A549 (cell line): ENCODE measurements around the gene PDE4D. TPM values are rescaled to one million over a fixed set of nuclear protein-coding genes. Genes with fewer than 3 reads are reported as not detected.
A peak's percentile ranks its signal among the peaks of the same experiment; 100 is the strongest.

Source experiments
- ATAC-seq, 2 experiments: fragments of 200-7000 bp in 1 of 2; fragments of >200 bp in 1 of 2; cut with Nextera tagmentation in 1 of 2; cut with Tn5 transposase in 1 of 2; 3 replicates each; pipeline versions ENCODE4 v1.8.0 to v1.9.1; 2018 to 2020; ENCODE audit warnings: mild to moderate bottlenecking in 1 of 2, moderate library complexity in 1 of 2
- CTCF ChIA-PET: fragments of 300-600 bp; sonication (Branson Sonifier 250); formaldehyde crosslinking; extraction: SDS; loops from one replicate; lab custom pipeline; 2021; ENCODE audit warnings: antibody characterized with exemption, inconsistent platforms; lab: Yijun Ruan, JAX
- POLR2A ChIA-PET: fragments of 350-600 bp; formaldehyde crosslinking; extraction: SDS; loops from one replicate; lab custom pipeline; 2021; ENCODE audit warnings: antibody characterized with exemption, inconsistent platforms; lab: Yijun Ruan, JAX
- DNase-seq, 2 experiments: peaks; one replicate each; pipeline versions ENCODE4 v3.0.0 to v3.0.0-alpha.2; 2011 to 2016; ENCODE audit warnings: low read depth in 1 of 2, low spot score in 1 of 2
- FAIRE-seq: peaks from 2 replicates; lab custom pipeline; 2011; peaks lifted over from hg19 to GRCh38; lab: Jason Lieb, UNC
- H3K27ac ChIP-seq, 2 experiments: fragments of >200 bp; sonication (Bioruptor Twin); formaldehyde crosslinking; 3 replicates each; pipeline ENCODE4 v1.5.1; 2016 to 2017
- H3K4me1 ChIP-seq: fragments of >200 bp; sonication (Bioruptor Twin); formaldehyde crosslinking; 3 replicates; pipeline ENCODE4 v1.6.1; 2016
- H3K4me2 ChIP-seq: fragments of >200 bp; sonication (Bioruptor Twin); formaldehyde crosslinking; 3 replicates; pipeline ENCODE4 v1.6.1; 2016
- H3K4me3 ChIP-seq: fragments of >200 bp; sonication (Bioruptor Twin); formaldehyde crosslinking; 3 replicates; pipeline ENCODE4 v1.5.1; 2016
- H3K9me3 ChIP-seq: fragments of >200 bp; sonication (Bioruptor Twin); formaldehyde crosslinking; 3 replicates; pipeline ENCODE4 v1.6.1; 2016
- CHD2 ChIP-seq: fragments of 150-350 bp; IDR thresholded peaks from 2 replicates; pipeline ENCODE4 v1.6.1; 2014; ENCODE audit warnings: low read length; ENCODE audit not compliant: partially characterized antibody
- CHD4 ChIP-seq: fragments of 200-600 bp; sonication (generic); IDR thresholded peaks from 2 replicates; pipeline ENCODE4 v1.6.1; 2016; ENCODE audit warnings: antibody characterized with exemption, mild to moderate bottlenecking, borderline replicate concordance
- EHF ChIP-seq: fragments of 250-450 bp; sonication (Bioruptor Pico); IDR thresholded peaks from 2 replicates; pipeline ENCODE4 v1.5.0; 2020; ENCODE audit warnings: mild to moderate bottlenecking
- EP300 ChIP-seq, 2 experiments: fragments of >200 bp; sonication (Bioruptor Twin); formaldehyde crosslinking; IDR thresholded peaks; 2 replicates in 1 of 2; 3 replicates in 1 of 2; pipeline ENCODE4 v1.6.1; 2016 to 2017
- FOSL2 ChIP-seq, 2 experiments: fragments of 450-650 bp in 1 of 2; fragments of >200 bp in 1 of 2; sonication (Bioruptor Twin) in 1 of 2; formaldehyde crosslinking; IDR thresholded peaks; 2 replicates each; pipeline versions ENCODE4 v1.5.0 to v1.6.1; 2016 to 2020; ENCODE audit warnings: mild to moderate bottlenecking in 1 of 2, moderate library complexity in 1 of 2
- HDAC2 ChIP-seq: fragments of 200-600 bp; sonication (generic); IDR thresholded peaks from 2 replicates; pipeline ENCODE4 v1.6.1; 2016
- HOXA7 ChIP-seq: fragments of 250-450 bp; sonication (Bioruptor Pico); IDR thresholded peaks from 2 replicates; pipeline ENCODE4 v1.5.0; 2020; ENCODE audit warnings: mild to moderate bottlenecking, moderate library complexity
- HOXB5 ChIP-seq: fragments of 250-450 bp; sonication (Bioruptor Pico); IDR thresholded peaks from 2 replicates; pipeline ENCODE4 v1.5.0; 2020; ENCODE audit warnings: mild to moderate bottlenecking, moderate library complexity
- JUN ChIP-seq, 2 experiments: fragments of >200 bp; sonication (Bioruptor Twin); formaldehyde crosslinking; IDR thresholded peaks; 2 replicates in 1 of 2; 3 replicates in 1 of 2; pipeline ENCODE4 v1.6.1; 2016 to 2017
- JUNB ChIP-seq: fragments of >200 bp; sonication (Bioruptor Twin); formaldehyde crosslinking; IDR thresholded peaks from 2 replicates; pipeline ENCODE4 v1.6.1; 2016
- MAFK ChIP-seq: fragments of 450-650 bp; IDR thresholded peaks from 2 replicates; pipeline ENCODE4 v1.6.1; 2014; ENCODE audit not compliant: partially characterized antibody
- MAZ ChIP-seq: fragments of 150-350 bp; IDR thresholded peaks from 2 replicates; pipeline ENCODE4 v1.6.1; 2014; ENCODE audit warnings: antibody characterized with exemption, low read depth, low read length, borderline replicate concordance
- NFE2L2 ChIP-seq: fragments of 150-350 bp; conservative IDR thresholded peaks from 2 replicates; pipeline ENCODE4 v1.6.1; 2014; ENCODE audit warnings: low read length
- NPAS2 ChIP-seq: fragments of 250-450 bp; sonication (Bioruptor Pico); IDR thresholded peaks from 2 replicates; pipeline ENCODE4 v1.8.0; 2022; ENCODE audit warnings: mild to moderate bottlenecking, moderate library complexity, borderline replicate concordance
- NR3C1 ChIP-seq: fragments of >200 bp; sonication (Bioruptor Twin); formaldehyde crosslinking; IDR thresholded peaks from 3 replicates; pipeline ENCODE4 v1.6.1; 2017
- PHF8 ChIP-seq: fragments of 200-600 bp; sonication (generic); IDR thresholded peaks from 2 replicates; pipeline ENCODE4 v1.6.1; 2016; ENCODE audit warnings: low read depth, mild to moderate bottlenecking, antibody characterized with exemption, moderate library complexity, borderline replicate concordance
- POLR2A ChIP-seq: IDR thresholded peaks from 2 replicates; pipeline ENCODE4 v1.6.1; 2012; ENCODE audit warnings: mild to moderate bottlenecking, low read length
- POLR2AphosphoS2 ChIP-seq: conservative IDR thresholded peaks from 2 replicates; pipeline ENCODE4 v1.6.1; 2012; ENCODE audit warnings: low read length, improper control_type of control experiment, inconsistent platforms
- RARB ChIP-seq: fragments of 250-450 bp; sonication (Bioruptor Pico); IDR thresholded peaks from 2 replicates; pipeline ENCODE4 v1.8.0; 2021; ENCODE audit warnings: mild to moderate bottlenecking, moderate library complexity
- RNF2 ChIP-seq: fragments of 200-600 bp; sonication (generic); IDR thresholded peaks from 2 replicates; pipeline ENCODE4 v1.6.1; 2016; ENCODE audit warnings: low read depth, mild to moderate bottlenecking, antibody characterized with exemption, moderate library complexity, borderline replicate concordance
- SMC3 ChIP-seq: fragments of >200 bp; sonication (Bioruptor Twin); formaldehyde crosslinking; IDR thresholded peaks from 3 replicates; pipeline ENCODE4 v1.6.1; 2018; ENCODE audit warnings: inconsistent platforms
- SREBF2 ChIP-seq: fragments of 450-650 bp; IDR thresholded peaks from 2 replicates; pipeline ENCODE4 v1.6.1; 2014; ENCODE audit warnings: mild to moderate bottlenecking, moderate library complexity
- ZC3H11A ChIP-seq: fragments of 450-650 bp; IDR thresholded peaks from 2 replicates; pipeline ENCODE4 v1.6.1; 2014; ENCODE audit warnings: antibody characterized with exemption, mild to moderate bottlenecking
- ZFP36 ChIP-seq: fragments of 450-650 bp; IDR thresholded peaks from 2 replicates; pipeline ENCODE4 v1.6.1; 2014; ENCODE audit warnings: borderline replicate concordance; ENCODE audit not compliant: partially characterized antibody
- ZNF302 ChIP-seq: fragments of 250-450 bp; sonication (Bioruptor Pico); IDR thresholded peaks from 2 replicates; pipeline ENCODE4 v1.9.0; 2021; ENCODE audit warnings: inconsistent platforms, mild to moderate bottlenecking, moderate library complexity
- ZSCAN20 ChIP-seq: fragments of 250-450 bp; sonication (Bioruptor Pico); IDR thresholded peaks from 2 replicates; pipeline ENCODE4 v1.8.0; 2022; ENCODE audit warnings: mild to moderate bottlenecking, moderate library complexity
- WGBS: methylation state at CpG from one replicate; pipeline ENCODE4 v1.1.6; 2017; ENCODE audit errors: missing lambda C conversion rate; 5-methylcytosine and 5-hydroxymethylcytosine counted together
- polyA plus RNA-seq, 4 experiments: library from polyadenylated mRNA; depleted of rRNA in 3 of 4; stranded (reverse); fragments of >200 nt; fragmentation: RNase III in 1 of 4; extraction: RNeasy Plus Mini Kit Qiagen cat#74134 plus additional on column Dnase treatment in 1 of 4; gene quantifications; 2 replicates in 3 of 4; 3 replicates in 1 of 4; pipeline ENCODE4 v1.2.3, GENCODE V29; 2011 to 2017
- TF ChIP-seq, protein P1 (sequence below): fragments of 150-350 bp; IDR thresholded peaks from 2 replicates; pipeline ENCODE4 v1.6.1; 2014; ENCODE audit warnings: low read depth, mild to moderate bottlenecking, low read length
- TF ChIP-seq, protein P2 (sequence below): fragments of 450-650 bp; IDR thresholded peaks from 2 replicates; pipeline ENCODE4 v1.6.1; 2014; ENCODE audit warnings: antibody characterized with exemption
- TF ChIP-seq, protein P3 (sequence below): IDR thresholded peaks from 2 replicates; pipeline ENCODE4 v1.6.1; 2012
- TF ChIP-seq, protein P4 (sequence below): fragments of >200 bp; sonication (Bioruptor Twin); formaldehyde crosslinking; IDR thresholded peaks from 3 replicates; pipeline ENCODE4 v1.5.1; 2016
- TF ChIP-seq, protein P5 (sequence below): fragments of >200 bp; sonication (Bioruptor Twin); formaldehyde crosslinking; IDR thresholded peaks from 3 replicates; pipeline ENCODE4 v1.6.1; 2016

Gene PDE4D
- polyA plus RNA-seq, 2 of the 4 experiments (the other 2 are of a cell fraction), result 74.0 to 213 TPM

DNA sequence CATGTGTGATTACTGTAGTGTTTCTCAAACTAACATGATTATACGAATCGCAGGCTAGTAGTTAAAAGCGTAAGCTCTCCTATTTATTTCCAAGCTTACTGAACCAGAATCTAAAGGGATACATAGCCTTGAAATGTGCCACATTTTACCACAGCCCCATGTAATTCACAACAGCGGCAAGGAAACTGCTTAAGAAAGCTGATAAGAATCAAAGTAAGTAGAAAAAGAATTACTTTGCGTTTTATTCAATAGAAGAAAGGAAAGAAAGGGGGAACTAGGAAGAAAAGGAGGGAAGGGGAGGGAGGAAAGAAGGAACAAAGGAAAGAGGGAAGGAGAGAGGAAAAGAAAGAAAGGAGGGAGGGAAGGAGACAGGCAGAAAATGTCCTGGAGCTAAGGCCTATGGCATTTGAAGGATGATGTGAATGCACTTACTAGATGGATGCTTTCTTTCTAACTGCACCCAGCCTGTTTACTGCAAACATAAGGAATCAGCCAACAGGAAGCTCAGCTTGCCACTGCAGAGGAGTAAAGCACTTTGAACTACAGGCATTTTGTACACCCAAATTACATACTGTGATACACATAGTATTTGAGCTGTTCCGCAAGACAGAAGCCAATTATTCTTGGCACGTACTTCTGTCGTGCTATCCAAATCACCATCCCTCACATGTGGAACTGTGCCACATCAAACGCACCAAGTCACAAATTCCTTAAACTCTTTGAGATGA is 789.0 kb downstream of the PDE4D start (continued):
- TF ChIP-seq, protein P1, sequence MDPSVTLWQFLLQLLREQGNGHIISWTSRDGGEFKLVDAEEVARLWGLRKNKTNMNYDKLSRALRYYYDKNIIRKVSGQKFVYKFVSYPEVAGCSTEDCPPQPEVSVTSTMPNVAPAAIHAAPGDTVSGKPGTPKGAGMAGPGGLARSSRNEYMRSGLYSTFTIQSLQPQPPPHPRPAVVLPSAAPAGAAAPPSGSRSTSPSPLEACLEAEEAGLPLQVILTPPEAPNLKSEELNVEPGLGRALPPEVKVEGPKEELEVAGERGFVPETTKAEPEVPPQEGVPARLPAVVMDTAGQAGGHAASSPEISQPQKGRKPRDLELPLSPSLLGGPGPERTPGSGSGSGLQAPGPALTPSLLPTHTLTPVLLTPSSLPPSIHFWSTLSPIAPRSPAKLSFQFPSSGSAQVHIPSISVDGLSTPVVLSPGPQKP, result no peak
- TF ChIP-seq JUNB (peak; percentile 45; the same call in 1 of the 2 replicates), EHF (CRISPR knock-in tag) (peak; percentile 89), HOXA7 (peak; percentile 56; the same call in 1 of the 2 replicates)

DNA sequence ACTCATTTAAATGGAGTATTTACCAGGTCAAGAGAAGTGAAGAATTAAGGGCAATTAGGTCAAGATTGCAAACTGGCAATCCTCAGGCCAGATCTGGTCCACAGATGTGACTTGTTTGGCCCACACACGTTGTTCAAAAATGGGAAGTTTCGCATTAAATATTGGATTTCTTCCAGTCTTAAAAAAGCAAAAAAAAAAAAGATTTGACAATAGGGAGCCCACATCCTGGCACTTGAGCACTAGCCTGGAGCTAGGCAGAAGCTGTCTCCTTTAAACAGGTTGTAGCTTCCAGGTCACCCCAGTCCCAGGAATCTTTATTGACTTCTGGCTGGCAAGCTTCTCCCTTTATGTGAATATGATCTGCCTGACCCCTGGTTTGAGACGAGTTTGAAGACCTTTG is 790.2 kb downstream of the PDE4D start:
- peak in 1 of 2 experiments; percentile 56 for DNase-seq
- ChIA-PET CTCF (interaction anchor here (1.0 to 2.0 kb wide), 4 partner anchors 8 to 65 kb away, joined by 4 to 9 read pairs (median 6); no protein-coding TSS in a partner anchor), POLR2A (interaction anchor here (1.0 kb wide), 1 partner anchor 21 kb away, joined by 3 read pairs; no protein-coding TSS in a partner anchor)
- peak overlapping the region; percentile 93 to 98 for H3K27ac ChIP-seq
- no peak overlapping the region for H3K4me3 ChIP-seq
- no peaks in the 10 kb centered on the region for H3K9me3 ChIP-seq
- H3K4me1 ChIP-seq, result peaks cover 100% of the 10 kb centered on the region
- no peak for TF ChIP-seq NR3C1
- peak in 1 of 2 experiments; percentile 55; a peak in 1 of 5 replicates for TF ChIP-seq EP300 (IDR thresholded peaks at IDR 0.05)
- TF ChIP-seq RARB (CRISPR knock-in tag), result no peak
- TF ChIP-seq FOSL2 (IDR thresholded peaks at IDR 0.05), result no peak
- no peak for TF ChIP-seq FOSL2 (CRISPR knock-in tag; IDR thresholded peaks at IDR 0.05)
- no peak for TF ChIP-seq MAZ
- no peak for TF ChIP-seq CHD4
- TF ChIP-seq ZFP36, result no peak
- no peak for TF ChIP-seq ZC3H11A
- peak overlapping the region; percentile 65 for H3K4me2 ChIP-seq
- no peak for ATAC-seq
- no peak for FAIRE-seq
- WGBS, result 19% methylated on average over 3 of the region's 3 CpGs

DNA sequence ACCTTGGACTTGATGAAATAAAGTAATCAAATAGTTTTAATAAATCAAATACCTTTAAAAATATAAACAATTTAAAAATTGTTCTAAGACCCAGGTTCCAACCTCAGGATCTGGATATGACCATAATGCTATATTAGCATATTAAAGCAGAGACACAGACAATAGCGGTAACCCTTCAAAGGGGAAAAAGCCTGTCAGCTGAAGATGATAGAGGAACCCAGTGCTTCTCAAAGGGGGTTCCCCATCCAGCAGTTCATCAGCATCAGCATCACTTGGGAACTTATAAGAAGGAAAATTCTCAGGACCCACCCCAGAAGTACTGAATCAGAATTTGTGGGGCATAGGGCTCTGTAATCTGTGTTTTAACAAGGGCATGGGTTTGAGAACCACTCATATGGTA is 791.1 kb downstream of the PDE4D start:
- DNase-seq, result no peak
- H3K4me1 ChIP-seq, result peaks cover 100% of the 10 kb centered on the region
- no peak overlapping the region for H3K4me3 ChIP-seq
- H3K27ac ChIP-seq, result peak overlapping the region; percentile 93 to 98
- WGBS, result 89% methylated on average over 1 of the region's 1 CpG
- no peaks in the 10 kb centered on the region for H3K9me3 ChIP-seq
- POLR2A ChIA-PET, result no interaction called here
- CTCF ChIA-PET, result interaction anchor here (0.8 to 1.4 kb wide), 2 partner anchors 64 to 72 kb away, joined by 4 to 5 read pairs; no protein-coding TSS in a partner anchor
- no peak for FAIRE-seq
- TF ChIP-seq, protein P2, sequence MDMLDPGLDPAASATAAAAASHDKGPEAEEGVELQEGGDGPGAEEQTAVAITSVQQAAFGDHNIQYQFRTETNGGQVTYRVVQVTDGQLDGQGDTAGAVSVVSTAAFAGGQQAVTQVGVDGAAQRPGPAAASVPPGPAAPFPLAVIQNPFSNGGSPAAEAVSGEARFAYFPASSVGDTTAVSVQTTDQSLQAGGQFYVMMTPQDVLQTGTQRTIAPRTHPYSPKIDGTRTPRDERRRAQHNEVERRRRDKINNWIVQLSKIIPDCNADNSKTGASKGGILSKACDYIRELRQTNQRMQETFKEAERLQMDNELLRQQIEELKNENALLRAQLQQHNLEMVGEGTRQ, result no peak
- no peak for TF ChIP-seq NPAS2
- no peak for TF ChIP-seq SREBF2
- no peak for TF ChIP-seq ZSCAN20 (CRISPR knock-in tag)
- no peak for TF ChIP-seq HOXB5
- TF ChIP-seq, protein P3, sequence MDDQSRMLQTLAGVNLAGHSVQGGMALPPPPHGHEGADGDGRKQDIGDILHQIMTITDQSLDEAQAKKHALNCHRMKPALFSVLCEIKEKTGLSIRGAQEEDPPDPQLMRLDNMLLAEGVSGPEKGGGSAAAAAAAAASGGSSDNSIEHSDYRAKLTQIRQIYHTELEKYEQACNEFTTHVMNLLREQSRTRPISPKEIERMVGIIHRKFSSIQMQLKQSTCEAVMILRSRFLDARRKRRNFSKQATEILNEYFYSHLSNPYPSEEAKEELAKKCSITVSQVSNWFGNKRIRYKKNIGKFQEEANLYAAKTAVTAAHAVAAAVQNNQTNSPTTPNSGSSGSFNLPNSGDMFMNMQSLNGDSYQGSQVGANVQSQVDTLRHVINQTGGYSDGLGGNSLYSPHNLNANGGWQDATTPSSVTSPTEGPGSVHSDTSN, result no peak
- TF ChIP-seq, protein P4, sequence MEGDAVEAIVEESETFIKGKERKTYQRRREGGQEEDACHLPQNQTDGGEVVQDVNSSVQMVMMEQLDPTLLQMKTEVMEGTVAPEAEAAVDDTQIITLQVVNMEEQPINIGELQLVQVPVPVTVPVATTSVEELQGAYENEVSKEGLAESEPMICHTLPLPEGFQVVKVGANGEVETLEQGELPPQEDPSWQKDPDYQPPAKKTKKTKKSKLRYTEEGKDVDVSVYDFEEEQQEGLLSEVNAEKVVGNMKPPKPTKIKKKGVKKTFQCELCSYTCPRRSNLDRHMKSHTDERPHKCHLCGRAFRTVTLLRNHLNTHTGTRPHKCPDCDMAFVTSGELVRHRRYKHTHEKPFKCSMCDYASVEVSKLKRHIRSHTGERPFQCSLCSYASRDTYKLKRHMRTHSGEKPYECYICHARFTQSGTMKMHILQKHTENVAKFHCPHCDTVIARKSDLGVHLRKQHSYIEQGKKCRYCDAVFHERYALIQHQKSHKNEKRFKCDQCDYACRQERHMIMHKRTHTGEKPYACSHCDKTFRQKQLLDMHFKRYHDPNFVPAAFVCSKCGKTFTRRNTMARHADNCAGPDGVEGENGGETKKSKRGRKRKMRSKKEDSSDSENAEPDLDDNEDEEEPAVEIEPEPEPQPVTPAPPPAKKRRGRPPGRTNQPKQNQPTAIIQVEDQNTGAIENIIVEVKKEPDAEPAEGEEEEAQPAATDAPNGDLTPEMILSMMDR, result no peak
- no peak for TF ChIP-seq ZC3H11A
- TF ChIP-seq, protein P5, sequence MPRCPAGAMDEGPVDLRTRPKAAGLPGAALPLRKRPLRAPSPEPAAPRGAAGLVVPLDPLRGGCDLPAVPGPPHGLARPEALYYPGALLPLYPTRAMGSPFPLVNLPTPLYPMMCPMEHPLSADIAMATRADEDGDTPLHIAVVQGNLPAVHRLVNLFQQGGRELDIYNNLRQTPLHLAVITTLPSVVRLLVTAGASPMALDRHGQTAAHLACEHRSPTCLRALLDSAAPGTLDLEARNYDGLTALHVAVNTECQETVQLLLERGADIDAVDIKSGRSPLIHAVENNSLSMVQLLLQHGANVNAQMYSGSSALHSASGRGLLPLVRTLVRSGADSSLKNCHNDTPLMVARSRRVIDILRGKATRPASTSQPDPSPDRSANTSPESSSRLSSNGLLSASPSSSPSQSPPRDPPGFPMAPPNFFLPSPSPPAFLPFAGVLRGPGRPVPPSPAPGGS, result no peak
- TF ChIP-seq NFE2L2, result no peak
- no peak for TF ChIP-seq SMC3
- TF ChIP-seq ZNF302 (CRISPR knock-in tag), result no peak
- TF ChIP-seq POLR2A, result no peak
- TF ChIP-seq HDAC2, result no peak
- no peak for TF ChIP-seq JUN (IDR thresholded peaks at IDR 0.05)
- TF ChIP-seq POLR2AphosphoS2, result no peak
- TF ChIP-seq PHF8, result no peak
- TF ChIP-seq CHD2, result no peak
- TF ChIP-seq RNF2, result no peak
- no peak for TF ChIP-seq MAFK
- ATAC-seq, result no peak
- peak overlapping the region; percentile 65 for H3K4me2 ChIP-seq
